T-helper 2 cell treated with Interferon-gamma antibody and Interleukin-4, amounts not matched to agents 100 ng/mL and 5 ng/mL, for 36 hours (primary cell): Measurements from ENCODE around the gene LRP1B. TPM values are rescaled to one million over a fixed set of nuclear protein-coding genes. Genes with fewer than 3 reads are reported as not detected.
"Not testable (repeated sequence)": the region's sequence is repeated elsewhere in the genome, so short reads cannot be mapped to it uniquely, and the experiment has no call there.

Experiments used
- intact Hi-C: fragments of 100-400 bp; cut with micrococcal nuclease; formaldehyde crosslinking; loops from one replicate; pipeline ENCODE4 v1.15.1; 2023
- total RNA-seq: library from RNA; stranded (reverse); gene quantifications from 2 replicates; pipeline ENCODE4 v1.2.3, GENCODE V29; 2022

Gene LRP1B
- total RNA-seq, 1 donor from 2014 or later = not detected

- intact Hi-C loops = no loop called here
These were observed 26.6 kb downstream of the LRP1B start for GRCh38 chr2:142104134-142104758.

DNA sequence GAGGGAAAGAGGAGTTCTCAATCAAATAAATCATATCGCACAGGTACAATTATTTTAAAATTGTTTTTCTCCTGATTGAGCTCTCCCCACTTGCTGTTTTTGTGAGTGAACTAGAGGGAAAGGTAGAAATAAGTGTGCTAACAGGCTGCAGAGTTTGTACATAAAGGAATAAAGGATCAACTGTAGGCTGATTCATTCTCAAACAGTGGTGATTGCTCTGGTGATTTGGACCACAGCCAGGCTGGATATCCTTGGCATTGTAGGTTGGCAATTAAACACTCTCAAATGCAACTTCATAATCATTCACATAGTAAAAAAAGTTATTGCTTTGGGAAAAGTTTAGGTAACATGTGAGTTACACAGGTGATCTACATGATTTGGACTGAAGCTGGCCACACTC, 29.8 kb downstream of the LRP1B start:
- intact Hi-C loops = no loop called here

DNA sequence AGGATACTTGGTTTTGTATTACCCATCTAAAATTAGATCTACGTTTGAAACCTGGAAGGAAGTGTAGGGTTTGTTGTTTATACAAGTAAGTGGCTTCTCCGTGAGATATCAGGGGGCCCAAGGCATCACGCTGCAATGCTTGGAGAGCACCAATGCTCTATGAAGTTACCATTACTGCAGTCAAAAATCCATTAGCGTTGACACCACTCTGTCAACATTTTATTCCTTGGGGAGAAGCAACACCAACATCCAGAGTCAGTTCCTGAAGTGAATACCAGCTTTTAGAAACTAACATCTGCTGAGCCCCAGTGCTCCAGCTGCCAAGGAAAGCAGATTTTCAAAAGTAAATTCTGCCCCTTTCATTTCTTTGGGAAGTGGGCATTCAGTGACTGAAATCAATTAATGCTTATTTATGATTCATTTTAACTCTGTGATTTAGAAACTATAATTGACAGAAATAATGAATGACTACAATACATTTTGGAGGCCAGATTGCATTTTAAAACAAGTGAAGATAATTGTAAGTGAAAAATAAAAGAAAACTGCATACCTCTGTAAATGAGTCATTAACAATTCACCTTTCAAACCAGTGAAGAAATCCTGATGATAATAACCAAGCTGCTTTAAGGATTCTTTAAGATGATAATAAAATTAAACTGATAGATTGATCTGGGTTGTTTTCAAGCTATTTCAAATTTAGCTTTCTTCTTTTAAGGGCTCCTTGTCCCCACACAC, 30.5 kb downstream of the LRP1B start:
- intact Hi-C loops = no loop called here

DNA sequence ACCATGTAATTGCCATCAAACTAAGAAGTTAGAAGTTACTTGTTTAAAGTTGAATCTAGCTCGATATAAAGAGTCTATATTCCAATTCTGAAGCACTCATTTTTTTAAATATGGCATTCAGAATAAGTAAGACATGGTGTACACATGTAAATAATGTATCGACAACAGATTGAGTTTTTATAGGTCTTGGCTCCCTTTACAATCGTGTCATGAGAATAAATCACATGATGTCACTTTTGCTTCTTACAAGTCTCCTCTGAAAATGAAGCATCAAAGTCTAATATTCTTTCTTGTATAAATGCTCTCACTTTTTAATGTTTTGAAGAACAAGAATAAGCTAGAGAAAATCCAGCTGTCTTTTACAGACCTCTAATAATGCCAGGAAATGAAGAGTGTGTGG, 33.1 kb downstream of the LRP1B start:
- intact Hi-C loops = no loop called here

DNA sequence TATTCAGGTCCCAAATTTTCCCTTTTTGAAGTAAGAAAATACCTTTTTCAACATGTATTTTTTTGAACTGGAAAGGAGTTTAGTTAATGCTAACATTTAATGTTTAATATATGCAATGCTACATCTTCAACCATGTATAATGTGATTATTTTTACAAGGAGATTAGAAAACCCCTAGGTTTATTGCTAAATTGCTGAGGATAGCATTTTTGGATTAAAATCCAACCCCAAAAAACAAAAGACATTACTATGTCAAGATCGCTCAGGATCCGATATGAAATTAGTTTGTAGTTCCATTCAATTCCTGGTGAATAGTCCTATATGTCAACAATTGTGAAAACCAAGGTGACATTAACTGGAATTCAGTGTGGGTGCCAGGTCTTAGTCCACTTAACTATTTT, 35.2 kb downstream of the LRP1B start:
- intact Hi-C loops = no loop called here

GRCh38 chr2:142094233-142094632, 36.6 kb downstream of the LRP1B start:
- intact Hi-C loops = no loop called here

DNA sequence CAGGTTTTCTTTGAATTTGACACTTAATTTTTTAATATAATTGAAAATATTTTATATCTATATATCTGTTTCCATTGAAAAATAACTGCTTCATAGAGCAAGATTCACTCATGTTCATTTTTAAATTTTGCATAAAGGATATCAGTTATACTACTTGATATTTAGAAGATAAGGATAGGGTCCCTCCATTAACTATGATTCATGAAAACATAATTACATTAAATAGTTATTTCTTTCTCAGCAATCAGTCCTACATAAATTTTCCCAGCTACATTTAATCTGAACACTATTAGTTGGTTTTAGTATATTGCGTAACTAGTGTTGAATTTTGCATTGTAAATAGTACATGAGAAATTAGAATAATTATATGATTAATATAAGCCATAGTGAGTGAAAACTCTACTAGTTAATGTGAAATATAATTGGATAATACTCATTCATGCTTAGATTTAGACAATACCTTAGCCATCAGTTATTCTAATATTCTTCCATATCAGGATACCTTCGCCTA, 42.7 kb downstream of the LRP1B start:
- intact Hi-C loops = no loop called here

DNA sequence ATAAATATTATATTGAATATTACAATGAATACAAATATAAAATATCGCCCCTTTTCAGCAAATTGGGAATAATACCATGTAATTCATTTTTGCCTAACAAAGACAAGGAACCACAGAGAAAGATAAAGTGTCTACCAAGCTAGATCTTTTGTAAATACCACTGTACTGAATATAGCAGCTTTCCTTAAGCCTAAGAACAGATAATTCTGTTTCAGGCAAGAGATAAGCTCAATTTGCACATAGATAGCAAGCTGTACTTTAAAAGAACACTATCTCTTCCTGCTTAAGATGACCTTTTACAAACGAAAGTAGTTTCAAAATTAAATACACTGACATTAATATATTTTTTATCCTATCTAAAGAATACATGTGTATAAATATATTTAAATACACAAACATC, 43.2 kb downstream of the LRP1B start:
- intact Hi-C loops = not testable (repeated sequence)

GRCh38 chr2:142082368-142082767, 48.4 kb downstream of the LRP1B start:
- intact Hi-C loops = no loop called here

DNA sequence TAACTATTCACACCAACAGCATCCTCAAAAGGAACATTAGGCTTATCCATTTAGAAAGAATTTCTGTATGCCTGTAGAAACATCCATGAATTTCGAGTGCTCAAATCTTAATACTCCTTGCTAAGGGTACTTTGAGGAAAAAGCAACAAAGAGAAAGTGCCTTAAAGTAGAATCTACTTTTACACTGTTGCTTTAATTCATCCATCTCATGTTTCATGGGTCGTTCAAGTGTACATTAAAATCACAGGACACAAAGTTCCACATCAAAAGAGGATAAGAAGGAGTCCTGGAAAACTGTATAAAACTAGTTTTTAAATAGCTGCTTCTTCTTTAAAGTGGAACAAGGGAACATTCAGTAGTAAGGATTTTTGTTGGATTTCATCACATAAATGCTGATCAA, 54.5 kb downstream of the LRP1B start:
- intact Hi-C loops = no loop called here

DNA sequence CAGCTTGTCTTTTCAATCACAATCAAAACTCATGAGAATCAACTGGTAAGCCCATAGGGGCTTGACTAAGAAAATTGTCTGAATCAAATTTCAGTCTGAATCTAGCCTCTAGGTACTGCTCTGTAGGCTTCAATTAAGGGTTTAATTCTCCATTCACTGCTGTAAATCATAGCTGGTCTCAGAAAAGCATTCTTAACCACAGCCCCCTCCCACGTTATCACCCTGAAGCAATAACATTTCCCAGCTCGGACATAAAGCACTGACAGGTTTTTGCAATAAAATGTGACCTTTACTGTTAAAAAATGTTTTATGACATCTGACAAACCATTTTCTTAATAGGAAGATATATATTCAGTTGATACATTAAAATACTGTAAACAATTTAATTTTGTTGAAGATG, 55.0 kb downstream of the LRP1B start:
- intact Hi-C loops = no loop called here

DNA sequence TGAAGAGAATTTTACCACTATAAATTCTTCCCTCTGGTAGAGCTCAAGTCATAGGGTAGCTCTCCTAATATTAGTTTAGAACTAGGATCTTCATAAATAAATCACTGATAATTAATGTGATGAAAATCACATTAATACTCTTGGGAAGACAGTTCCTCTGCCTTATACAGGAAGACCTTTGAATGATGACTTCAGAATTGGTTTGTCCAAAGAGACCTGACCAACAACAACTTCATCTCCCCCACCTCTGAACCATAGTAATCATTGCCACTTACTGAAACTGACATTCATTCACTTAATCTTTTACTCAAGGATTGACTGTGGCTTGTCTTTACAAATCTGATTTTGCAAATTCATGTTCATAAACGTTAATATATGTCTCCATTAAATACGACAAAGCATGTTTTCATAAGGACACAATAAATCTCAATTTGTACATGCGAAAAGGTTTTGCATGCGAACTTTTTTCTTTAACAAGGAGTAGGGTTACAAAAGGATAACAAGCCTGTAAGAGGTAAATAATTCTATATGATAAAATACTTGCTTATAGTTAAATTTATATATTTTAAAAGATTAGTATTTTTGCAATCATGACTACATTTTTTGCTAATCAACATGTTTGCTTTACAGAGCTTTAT, 61.4 kb downstream of the LRP1B start:
- intact Hi-C loops = no loop called here

DNA sequence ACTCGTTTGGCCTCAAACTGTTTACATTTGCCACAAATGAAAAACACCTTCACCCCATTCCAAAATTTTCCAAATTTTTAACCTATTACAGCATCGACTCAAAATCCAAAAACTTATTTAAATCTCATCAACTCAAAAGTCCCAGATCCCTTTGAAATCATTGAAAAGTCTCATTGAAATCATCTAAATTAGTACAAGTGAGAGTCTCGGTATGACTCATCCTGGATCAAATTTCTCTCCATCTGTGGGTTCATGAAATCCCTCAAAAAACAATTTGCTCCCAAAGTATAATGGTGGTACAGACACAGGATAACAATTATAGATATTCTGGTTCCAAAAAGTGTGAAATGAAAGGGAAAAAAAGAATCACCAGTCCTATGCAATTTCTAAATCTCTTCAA, 65.1 kb downstream of the LRP1B start:
- intact Hi-C loops = no loop called here

- intact Hi-C loops = no loop called here
These were observed 65.7 kb downstream of the LRP1B start for GRCh38 chr2:142065156-142065555.

DNA sequence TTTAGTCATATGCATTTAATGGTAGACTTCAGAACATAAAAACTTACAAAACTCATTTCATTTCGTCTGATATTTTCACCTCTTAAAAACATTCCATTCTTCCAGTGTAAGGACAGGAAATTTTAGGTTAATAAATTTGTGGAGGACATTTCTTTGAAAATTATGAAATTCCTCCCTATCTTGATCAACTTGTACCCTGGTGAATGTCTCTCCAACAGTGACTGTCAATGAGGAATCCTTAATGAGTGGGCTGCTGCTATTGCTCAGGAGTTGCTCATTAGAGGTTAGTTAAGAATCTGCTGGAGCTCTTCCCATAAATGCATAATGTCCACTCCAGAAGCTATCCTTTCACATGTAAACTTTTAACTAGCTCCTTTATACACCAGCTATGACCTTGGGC, 69.1 kb downstream of the LRP1B start:
- intact Hi-C loops = no loop called here

GRCh38 chr2:142058149-142058548, 72.7 kb downstream of the LRP1B start:
- intact Hi-C loops = no loop called here

GRCh38 chr2:142056784-142057183, 74.0 kb downstream of the LRP1B start:
- intact Hi-C loops = no loop called here

GRCh38 chr2:142052220-142052863, 78.5 kb downstream of the LRP1B start:
- intact Hi-C loops = no loop called here

GRCh38 chr2:142048581-142048980, 82.2 kb downstream of the LRP1B start:
- intact Hi-C loops = no loop called here

GRCh38 chr2:142045641-142046040, 85.2 kb downstream of the LRP1B start:
- intact Hi-C loops = no loop called here

- intact Hi-C loops = no loop called here
These were observed 86.6 kb downstream of the LRP1B start for GRCh38 chr2:142044197-142044596.
